HL-60 (cell line): ENCODE data around the gene THSD8.

ENCODE experiments used
- CTCF ChIP-seq: IDR thresholded peaks from one replicate; pipeline ENCODE4 v1.5.1; 2011; ENCODE audit warnings: low read length, control low read depth, inconsistent platforms; ENCODE audit not compliant: insufficient read depth
- POLR2AphosphoS5 ChIP-seq: IDR thresholded peaks from 2 replicates; pipeline ENCODE4 v1.6.1; 2012; ENCODE audit warnings: low read depth

GRCh38 chr19:12800466-12800770 is 1.5 kb upstream of the THSD8 start:
- TF ChIP-seq CTCF (no peak), POLR2AphosphoS5 (no peak)
